Measurements from ENCODE around the gene ADGRD1. TPM values are rescaled to one million over a fixed set of nuclear protein-coding genes. Genes with fewer than 3 reads are reported as not detected.

The ADGRD1 gene
- total and polyA plus RNA-seq, 2 of the 8 experiments (the other 6 are each of a cell fraction or from before 2014, with no cell fraction given), result 0.36 to 0.48 TPM

DNA sequence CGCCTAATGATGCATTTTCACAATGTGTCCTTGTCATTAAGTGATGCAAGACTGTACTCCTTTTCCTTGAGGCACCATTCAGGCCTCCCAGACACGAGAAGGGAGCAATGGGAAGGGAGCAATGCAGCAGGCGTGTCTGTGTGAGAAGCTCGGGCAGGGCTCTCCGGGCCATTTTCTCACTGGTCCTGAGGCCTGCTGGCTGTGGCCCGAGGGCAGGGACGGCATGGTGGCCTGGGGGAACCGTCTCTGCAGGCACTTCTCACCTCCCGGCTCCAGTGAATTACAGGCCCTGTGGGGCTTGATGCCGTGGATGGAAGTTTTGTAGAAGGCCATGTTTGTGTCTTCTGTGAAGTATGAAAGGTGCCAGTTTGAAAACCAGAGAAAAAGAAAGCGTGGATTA is 71.0 kb downstream of the ADGRD1 start:
- Histone ChIP-seq H3K27me3 (replicated peaks in 1 of 4; ENCODE audit: control insufficient read depth in 3 of 4, extremely low read depth in 1 of 4, insufficient read depth in 3 of 4, low read length in 3 of 4) (no peaks in the 10 kb centered on the region), H4K8ac (ENCODE audit: extremely low read depth, insufficient read depth, low read length) (no peak overlapping the region), H3K14ac (ENCODE audit: insufficient read length) (no peak overlapping the region), H3K9me3 (ENCODE audit: insufficient read depth in 2 of 2, low read depth in 1 of 2, low read length in 1 of 2) (no peaks in the 10 kb centered on the region), H2AK5ac (ENCODE audit: low read depth, low read length) (no peak overlapping the region), H2BK5ac (ENCODE audit: low read depth, low read length) (no peak overlapping the region), H3K36me3 (ENCODE audit: control insufficient read depth in 2 of 4, insufficient read depth in 4 of 4, low read length in 3 of 4) (no peaks in the 10 kb centered on the region), H3K27ac (ENCODE audit: low read depth, low read length) (no peak overlapping the region), H4K91ac (replicated peaks; ENCODE audit: insufficient read length, low read length) (no peak overlapping the region), H3K9ac (replicated peaks in 1 of 4; ENCODE audit: extremely low read depth in 1 of 4, low read depth in 3 of 4, low read length in 3 of 4) (no peak overlapping the region), H3K4ac (replicated peaks; ENCODE audit: insufficient read length, low read depth, low read length) (no peak overlapping the region), H2BK12ac (ENCODE audit: low read depth, low read length) (no peak overlapping the region), H3K79me2 (ENCODE audit: control insufficient read depth in 1 of 2, insufficient read depth in 2 of 2, low read length in 2 of 2) (no peaks in the 10 kb centered on the region), H4K5ac (ENCODE audit: insufficient read length, low read depth, low read length) (no peak overlapping the region), H3K79me1 (ENCODE audit: low read depth, low read length) (no peaks in the 10 kb centered on the region), H3K4me3 (ENCODE audit: extremely low read depth in 1 of 4, insufficient read depth in 2 of 4, low read depth in 3 of 4, low read length in 4 of 4) (no peak overlapping the region), H3K4me2 (ENCODE audit: insufficient read depth in 1 of 2, low read depth in 2 of 2, low read length in 2 of 2) (no peak overlapping the region), H3K18ac (ENCODE audit: extremely low read depth, low read length) (no peak overlapping the region), H3K56ac (replicated peaks; ENCODE audit: insufficient read length, low read depth, low read length) (no peak overlapping the region), H3K23me2 (ENCODE audit: low read depth, low read length) (no peaks in the 10 kb centered on the region), H2BK120ac (replicated peaks; ENCODE audit: low read depth, low read length) (no peak overlapping the region), H3K23ac (ENCODE audit: insufficient read length) (no peak overlapping the region), H3K4me1 (replicated peaks in 1 of 4; ENCODE audit: control insufficient read depth in 3 of 4, insufficient read depth in 4 of 4, low read length in 3 of 4) (no peaks in the 10 kb centered on the region), H2BK20ac (ENCODE audit: low read length) (no peak overlapping the region), H4K20me1 (replicated peaks in 1 of 2; ENCODE audit: control insufficient read depth in 1 of 2, insufficient read depth in 2 of 2, low read length in 2 of 2) (no peaks in the 10 kb centered on the region), H2BK15ac (ENCODE audit: low read length) (no peak overlapping the region), H2AFZ (ENCODE audit: low read length) (no peak overlapping the region)
- POLR2A ChIA-PET (ENCODE audit: partially characterized antibody), result no interaction called here
- FAIRE-seq, result no peak
- WGBS, 2 experiments (ENCODE audit: extremely low coverage in 1 of 2, insufficient coverage in 1 of 2, insufficient read length in 1 of 2, insufficient replicate concordance in 2 of 2, low coverage in 1 of 2, low lambda C conversion rate in 2 of 2, missing lambda C conversion rate in 1 of 2), result 89% methylated on average over 11 of the region's 11 CpGs; no CpG with 5 or more reads in 1 of the 2 experiments
- DNase-seq (ENCODE audit: low read depth in 1 of 2, low spot score in 2 of 2), result no peak
- CTCF ChIA-PET (ENCODE audit: partially characterized antibody), result no interaction called here
- TF ChIP-seq FOSL1 (IDR thresholded peaks at IDR 0.05; ENCODE audit: insufficient read depth, low read depth, low read length) (no peak), CBX5 (IDR thresholded peaks at IDR 0.05; ENCODE audit: low read depth, low read length) (no peak), TAF1 (IDR thresholded peaks at IDR 0.05; ENCODE audit: low read depth, low read length) (no peak), BACH1 (IDR thresholded peaks at IDR 0.05; ENCODE audit: low read length) (no peak), SAP30 (IDR thresholded peaks at IDR 0.05; ENCODE audit: insufficient read depth, insufficient replicate concordance, low read length) (no peak), EZH2 (IDR thresholded peaks at IDR 0.05; ENCODE audit: low read depth, low read length, severe bottlenecking) (no peak), RBBP5 (IDR thresholded peaks at IDR 0.05; ENCODE audit: borderline replicate concordance, low read depth, low read length) (no peak), CTBP2 (IDR thresholded peaks at IDR 0.05; ENCODE audit: borderline replicate concordance, insufficient read depth, insufficient read length, low read length) (no peak)
- TF ChIP-seq, protein P1, sequence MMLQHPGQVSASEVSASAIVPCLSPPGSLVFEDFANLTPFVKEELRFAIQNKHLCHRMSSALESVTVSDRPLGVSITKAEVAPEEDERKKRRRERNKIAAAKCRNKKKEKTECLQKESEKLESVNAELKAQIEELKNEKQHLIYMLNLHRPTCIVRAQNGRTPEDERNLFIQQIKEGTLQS (IDR thresholded peaks at IDR 0.05; ENCODE audit: insufficient read depth, low read depth, low read length), result no peak
- TF ChIP-seq, protein P2, sequence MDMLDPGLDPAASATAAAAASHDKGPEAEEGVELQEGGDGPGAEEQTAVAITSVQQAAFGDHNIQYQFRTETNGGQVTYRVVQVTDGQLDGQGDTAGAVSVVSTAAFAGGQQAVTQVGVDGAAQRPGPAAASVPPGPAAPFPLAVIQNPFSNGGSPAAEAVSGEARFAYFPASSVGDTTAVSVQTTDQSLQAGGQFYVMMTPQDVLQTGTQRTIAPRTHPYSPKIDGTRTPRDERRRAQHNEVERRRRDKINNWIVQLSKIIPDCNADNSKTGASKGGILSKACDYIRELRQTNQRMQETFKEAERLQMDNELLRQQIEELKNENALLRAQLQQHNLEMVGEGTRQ (IDR thresholded peaks at IDR 0.05; ENCODE audit: low read length), result no peak

Measured in H1 (cell line).